ENCODE measurements around the gene PANX1.

The PANX1 gene

DNA sequence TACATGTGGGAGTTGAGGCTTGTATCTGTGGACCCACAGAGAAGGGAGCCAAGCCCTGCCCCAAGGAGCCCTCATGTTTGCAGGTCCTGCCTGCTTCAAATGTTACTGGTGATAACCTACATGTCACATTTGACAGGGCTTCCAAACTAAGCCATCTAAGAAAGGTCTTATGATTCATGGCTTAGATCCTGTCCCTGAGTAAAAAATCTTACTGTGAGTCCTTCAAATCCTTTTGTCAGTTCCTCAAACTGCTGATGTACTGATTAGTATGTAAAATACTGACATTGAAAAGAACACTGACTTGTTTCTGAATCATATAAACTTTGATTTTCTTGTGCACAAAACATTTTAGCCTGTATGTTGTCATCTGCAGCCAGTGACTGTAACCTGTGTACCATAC is 1.0 kb upstream of the PANX1 start:
- DNase-seq (ENCODE audit: low read depth): no peak
- in situ Hi-C loops (cut with HindIII; ENCODE audit: low sequenced_read_pairs): no loop called here
- TF ChIP-seq, protein P1, sequence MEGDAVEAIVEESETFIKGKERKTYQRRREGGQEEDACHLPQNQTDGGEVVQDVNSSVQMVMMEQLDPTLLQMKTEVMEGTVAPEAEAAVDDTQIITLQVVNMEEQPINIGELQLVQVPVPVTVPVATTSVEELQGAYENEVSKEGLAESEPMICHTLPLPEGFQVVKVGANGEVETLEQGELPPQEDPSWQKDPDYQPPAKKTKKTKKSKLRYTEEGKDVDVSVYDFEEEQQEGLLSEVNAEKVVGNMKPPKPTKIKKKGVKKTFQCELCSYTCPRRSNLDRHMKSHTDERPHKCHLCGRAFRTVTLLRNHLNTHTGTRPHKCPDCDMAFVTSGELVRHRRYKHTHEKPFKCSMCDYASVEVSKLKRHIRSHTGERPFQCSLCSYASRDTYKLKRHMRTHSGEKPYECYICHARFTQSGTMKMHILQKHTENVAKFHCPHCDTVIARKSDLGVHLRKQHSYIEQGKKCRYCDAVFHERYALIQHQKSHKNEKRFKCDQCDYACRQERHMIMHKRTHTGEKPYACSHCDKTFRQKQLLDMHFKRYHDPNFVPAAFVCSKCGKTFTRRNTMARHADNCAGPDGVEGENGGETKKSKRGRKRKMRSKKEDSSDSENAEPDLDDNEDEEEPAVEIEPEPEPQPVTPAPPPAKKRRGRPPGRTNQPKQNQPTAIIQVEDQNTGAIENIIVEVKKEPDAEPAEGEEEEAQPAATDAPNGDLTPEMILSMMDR (IDR thresholded peaks at IDR 0.05; ENCODE audit: low read depth, low read length, missing control alignments): no peak
- peak overlapping the region; percentile 73 for H3K4me3 ChIP-seq (ENCODE audit: low read depth, low read length)

DNA sequence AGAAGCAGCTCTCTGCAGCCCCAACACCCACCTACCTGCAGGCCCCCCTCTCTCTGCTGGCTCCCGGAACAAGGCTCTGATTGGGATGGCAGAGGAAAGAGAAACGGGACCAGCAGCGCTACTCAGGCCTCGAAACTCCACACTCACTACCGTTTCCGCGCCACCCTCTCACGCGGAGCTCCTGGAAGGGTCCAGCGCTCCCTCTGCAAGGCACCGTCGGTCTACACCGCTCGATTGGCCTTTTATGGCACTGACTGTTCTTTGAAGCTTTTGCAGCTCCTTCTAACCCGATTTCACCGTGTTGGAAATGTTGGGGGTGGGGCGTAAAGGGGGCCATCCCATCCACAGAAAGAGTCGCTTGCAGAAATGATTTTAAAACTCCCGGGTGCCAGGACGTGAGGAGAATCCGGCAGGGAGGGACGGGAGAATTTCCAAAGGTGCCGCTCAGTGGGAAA is 323 bp upstream of the PANX1 start:
- H3K4me3 ChIP-seq (ENCODE audit: low read depth, low read length): peak overlapping the region; percentile 73
- DNase-seq (ENCODE audit: low read depth): no peak
- in situ Hi-C loops (cut with HindIII; ENCODE audit: low sequenced_read_pairs): no loop called here
- TF ChIP-seq, protein P1 (IDR thresholded peaks at IDR 0.05; ENCODE audit: low read depth, low read length, missing control alignments): no peak

DNA sequence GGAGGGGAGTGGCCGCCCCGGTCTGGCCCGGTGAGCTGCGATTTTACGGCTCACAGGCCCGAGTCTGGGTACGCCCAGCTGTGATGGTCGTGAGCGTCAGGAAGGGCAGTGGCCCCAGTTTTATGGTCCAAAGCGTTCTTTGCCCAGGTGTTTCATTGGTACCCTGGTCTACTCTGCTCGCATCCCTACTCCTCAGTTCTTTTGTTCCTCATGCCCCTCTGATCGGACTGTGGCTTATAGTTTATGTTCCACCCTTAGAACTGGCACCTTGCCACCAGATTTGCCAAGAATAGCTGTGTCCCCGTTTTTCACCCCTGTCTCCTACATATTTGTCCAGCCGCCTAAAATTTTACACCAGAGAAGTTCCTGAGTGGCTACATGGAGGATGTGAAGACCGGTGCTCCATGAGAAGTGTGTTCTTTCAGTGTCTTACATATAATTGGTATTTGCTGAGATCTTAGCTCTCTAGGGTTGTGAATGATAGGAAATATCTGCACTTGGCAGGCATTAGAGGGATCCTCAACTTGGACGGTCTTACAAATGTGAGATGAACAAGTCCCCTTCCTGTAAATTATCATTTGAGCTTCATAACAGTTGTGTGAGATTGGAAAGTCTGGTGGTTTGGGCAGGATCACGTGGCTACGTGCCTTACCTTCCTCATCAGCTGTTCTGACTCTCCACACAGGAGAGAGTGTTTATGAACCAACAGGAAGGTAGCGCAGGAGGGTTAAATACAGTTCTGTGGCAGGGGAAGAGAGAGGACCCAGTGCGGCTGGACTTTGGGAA is 1.1 kb downstream of the PANX1 start:
- peak overlapping the region; percentile 73 for H3K4me3 ChIP-seq (ENCODE audit: low read depth, low read length)
- TF ChIP-seq, protein P1 (IDR thresholded peaks at IDR 0.05; ENCODE audit: low read depth, low read length, missing control alignments): no peak
- in situ Hi-C loops (cut with HindIII; ENCODE audit: low sequenced_read_pairs): no loop called here
- no peak for DNase-seq (ENCODE audit: low read depth)

DNA sequence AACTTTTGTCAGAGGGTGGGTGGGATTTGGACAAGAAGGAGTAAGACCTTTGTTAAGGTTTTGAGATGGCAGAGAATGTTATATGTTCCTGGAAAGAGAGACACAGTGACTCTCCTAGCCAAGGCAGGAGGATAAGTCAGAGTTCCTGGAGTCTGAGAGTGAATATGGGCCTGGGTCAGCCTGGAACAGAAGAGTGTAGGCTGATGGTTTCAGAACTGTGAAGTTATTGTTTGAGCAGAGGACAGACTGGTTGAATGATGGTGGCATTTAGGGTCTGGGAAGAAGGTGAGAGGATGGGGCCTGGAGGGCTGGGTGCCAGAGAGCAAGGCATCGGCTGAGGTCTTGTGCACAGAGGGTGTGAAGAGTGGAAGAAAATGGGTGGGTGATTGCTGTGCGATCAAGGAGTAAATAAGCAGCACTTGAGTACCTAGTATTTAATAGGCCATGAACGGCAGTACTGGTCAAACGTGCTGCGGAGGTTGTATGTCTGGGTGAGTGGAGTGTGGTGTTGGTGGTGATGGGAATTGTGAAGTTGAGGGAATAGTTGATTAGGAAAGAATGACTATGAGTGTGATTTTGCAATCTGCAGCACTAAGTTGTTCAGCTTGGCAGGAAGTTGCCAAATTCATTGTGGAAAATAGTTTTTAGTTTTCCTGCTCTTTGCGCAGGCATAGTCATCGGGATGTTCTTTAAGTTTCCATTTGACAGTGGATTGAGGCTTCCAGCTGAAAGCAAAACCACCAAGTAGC is 1.8 kb downstream of the PANX1 start:
- no peak for DNase-seq (ENCODE audit: low read depth)
- TF ChIP-seq, protein P1 (IDR thresholded peaks at IDR 0.05; ENCODE audit: low read depth, low read length, missing control alignments): no peak
- in situ Hi-C loops (cut with HindIII; ENCODE audit: low sequenced_read_pairs): no loop called here
- peak overlapping the region; percentile 73 for H3K4me3 ChIP-seq (ENCODE audit: low read depth, low read length)

DNA sequence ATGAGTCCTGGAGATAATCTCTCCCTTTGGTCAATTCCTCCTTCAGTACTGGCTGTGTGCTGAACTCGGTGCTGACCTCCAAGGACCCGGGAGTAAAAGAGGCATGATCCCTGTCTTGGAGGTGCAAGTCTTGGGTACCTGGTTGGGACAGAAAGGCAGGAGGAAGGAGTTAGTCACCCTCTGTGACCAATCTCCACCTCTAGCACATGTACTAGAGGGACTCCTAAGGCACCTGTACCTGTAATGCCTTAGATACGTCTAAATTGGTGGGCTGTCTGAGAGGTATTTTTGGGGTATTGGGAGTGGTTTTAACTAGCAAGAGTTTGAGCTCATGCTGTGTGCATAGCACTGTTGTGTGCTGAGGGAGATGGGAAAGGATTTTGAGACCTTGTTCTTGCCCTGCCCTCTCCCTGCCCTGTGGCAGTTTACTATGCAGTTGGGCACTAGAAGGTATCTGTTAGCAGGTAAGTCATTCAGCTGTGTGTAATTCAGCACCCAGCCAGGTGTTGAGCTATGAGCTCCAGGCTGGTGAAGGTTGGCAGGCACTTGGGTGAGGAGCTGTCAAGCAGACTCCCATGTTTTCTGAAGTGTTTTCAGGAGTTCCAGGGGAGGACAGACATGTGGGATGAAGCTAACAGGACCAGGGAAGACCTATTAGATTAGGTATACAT is 2.5 kb downstream of the PANX1 start:
- DNase-seq (ENCODE audit: low read depth): no peak
- TF ChIP-seq, protein P1 (IDR thresholded peaks at IDR 0.05; ENCODE audit: low read depth, low read length, missing control alignments): no peak
- H3K4me3 ChIP-seq (ENCODE audit: low read depth, low read length): peak overlapping the region; percentile 73
- in situ Hi-C loops (cut with HindIII; ENCODE audit: low sequenced_read_pairs): no loop called here

DNA sequence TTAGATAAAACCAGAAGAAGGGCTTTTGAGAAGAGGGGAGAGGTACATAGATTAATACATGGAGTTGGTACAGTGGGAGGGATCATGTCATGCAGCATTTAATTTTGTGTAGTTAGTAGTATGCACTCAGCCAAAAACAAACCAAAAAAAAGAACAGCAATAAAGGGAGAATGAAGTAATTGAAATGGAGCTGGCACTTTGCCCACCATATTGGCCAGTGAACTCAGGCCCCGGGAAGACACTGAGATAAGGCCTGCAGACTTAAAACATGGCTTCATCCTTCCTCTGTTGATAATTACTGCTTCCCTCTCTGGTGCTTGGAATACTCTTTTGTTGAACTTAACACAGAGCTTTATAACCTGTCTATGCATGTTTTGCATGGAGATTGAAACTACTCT is 3.1 kb downstream of the PANX1 start:
- no peak overlapping the region for H3K4me3 ChIP-seq (ENCODE audit: low read depth, low read length)
- in situ Hi-C loops (cut with HindIII; ENCODE audit: low sequenced_read_pairs): no loop called here
- TF ChIP-seq, protein P1 (IDR thresholded peaks at IDR 0.05; ENCODE audit: low read depth, low read length, missing control alignments): no peak
- DNase-seq (ENCODE audit: low read depth): no peak
